CD4-positive, alpha-beta T cell treated with Interleukin-6 for 4 hours (primary cell): Measurements from ENCODE around the gene NRDE2.
A peak's percentile ranks its signal among the peaks of the same experiment; 100 is the strongest.

Experiments used
- DNase-seq: peaks from one replicate; pipeline ENCODE4 v3.0.0-alpha.2; 2020; ENCODE audit warnings: mixed read lengths

Gene NRDE2

GRCh38 chr14:90294872-90295271 lies 36.9 kb downstream of the NRDE2 start:
- DNase-seq, result no peak

GRCh38 chr14:90293766-90294730 lies 37.7 kb downstream of the NRDE2 start:
- DNase-seq, result no peak

- DNase-seq, result no peak
Measured at GRCh38 chr14:90291699-90292098, 40.0 kb downstream of the NRDE2 start.

GRCh38 chr14:90290337-90291011 lies 41.3 kb downstream of the NRDE2 start:
- DNase-seq, result no peak

GRCh38 chr14:90288651-90289355 lies 42.9 kb downstream of the NRDE2 start:
- DNase-seq, result no peak

- no peak for DNase-seq
Measured at GRCh38 chr14:90287791-90288190, 44.0 kb downstream of the NRDE2 start.

- no peak for DNase-seq
Measured at GRCh38 chr14:90281756-90282155, 50.0 kb downstream of the NRDE2 start.

- DNase-seq, result no peak
Measured at GRCh38 chr14:90281261-90281660, 50.5 kb downstream of the NRDE2 start.

GRCh38 chr14:90280096-90280495 lies 51.6 kb downstream of the NRDE2 start:
- DNase-seq, result no peak

- DNase-seq, result no peak
Measured at GRCh38 chr14:90278199-90279175, 53.3 kb downstream of the NRDE2 start.

GRCh38 chr14:90277581-90278198 lies 54.1 kb downstream of the NRDE2 start:
- no peak for DNase-seq

- DNase-seq, result no peak
Measured at GRCh38 chr14:90276646-90277367, 54.9 kb downstream of the NRDE2 start.

- no peak for DNase-seq
Measured at GRCh38 chr14:90275820-90276219, 55.9 kb downstream of the NRDE2 start.

GRCh38 chr14:90275458-90275814 lies 56.3 kb downstream of the NRDE2 start:
- no peak for DNase-seq

- peak; percentile 20 for DNase-seq
Measured at GRCh38 chr14:90274808-90275457, 56.8 kb downstream of the NRDE2 start.

- DNase-seq, result no peak
Measured at GRCh38 chr14:90274019-90274418, 57.7 kb downstream of the NRDE2 start.

- DNase-seq, result no peak
Measured at GRCh38 chr14:90273532-90273931, 58.2 kb downstream of the NRDE2 start.

- no peak for DNase-seq
Measured at GRCh38 chr14:90272523-90272922, 59.2 kb downstream of the NRDE2 start.

GRCh38 chr14:90268420-90268819 lies 63.3 kb downstream of the NRDE2 start:
- no peak for DNase-seq

- DNase-seq, result no peak
Measured at GRCh38 chr14:90266441-90267154, 65.1 kb downstream of the NRDE2 start.
